ENCODE measurements around the gene GPC4.

DNA sequence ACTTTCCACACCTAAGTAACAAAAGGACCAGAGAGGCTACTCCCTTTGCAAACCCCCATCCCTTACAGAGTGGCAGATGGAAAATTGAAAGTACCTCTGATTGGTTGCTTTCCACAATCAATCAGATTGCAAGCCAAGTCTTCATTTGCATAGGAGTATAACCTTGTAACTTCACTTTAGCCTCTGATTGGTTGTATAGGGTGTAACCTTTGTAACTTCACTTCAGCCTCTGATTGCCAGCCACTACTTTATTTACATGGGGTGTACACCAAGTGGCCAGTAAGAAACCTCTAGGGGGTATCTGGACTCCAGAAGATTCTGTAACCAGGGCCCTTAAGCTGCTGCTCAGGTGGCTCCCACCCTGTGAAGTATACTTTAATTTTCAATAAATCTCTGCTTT, 48.6 kb downstream of the GPC4 start:
- no peak for TF ChIP-seq CTCF (IDR thresholded peaks at IDR 0.05; ENCODE audit: insufficient read depth, low read length, poor library complexity, severe bottlenecking)
- TF ChIP-seq EZH2phosphoT487 (conservative IDR thresholded peaks at IDR 0.05; ENCODE audit: low read length), result no peak

Measured in SU-DHL-6 (cell line).